NCI-H2196 (cell line): ENCODE data around the gene KAT6B.
"Not testable (repeated sequence)": the region's sequence is repeated elsewhere in the genome, so short reads cannot be mapped to it uniquely, and the experiment has no call there.

Experiments
- DNase-seq: peaks from one replicate; lab custom pipeline; 2025; ENCODE audit not compliant: unreplicated experiment; lab: John Stamatoyannopoulos, UW

KAT6B gene

GRCh38 chr10:74916283-74916682 is 89.9 kb downstream of the KAT6B start:
- DNase-seq: no peak

- DNase-seq: no peak
Measured at GRCh38 chr10:74917481-74918077, 91.2 kb downstream of the KAT6B start.

- no peak for DNase-seq
Measured at GRCh38 chr10:74919671-74920070, 93.3 kb downstream of the KAT6B start.

GRCh38 chr10:74921070-74921469 is 94.7 kb downstream of the KAT6B start:
- not testable (repeated sequence) for DNase-seq

GRCh38 chr10:74921744-74922143 is 95.3 kb downstream of the KAT6B start:
- DNase-seq: no peak

- DNase-seq: no peak
Measured at GRCh38 chr10:74922921-74923320, 96.5 kb downstream of the KAT6B start.

GRCh38 chr10:74923556-74923955 is 97.2 kb downstream of the KAT6B start:
- DNase-seq: no peak

- no peak for DNase-seq
Measured at GRCh38 chr10:74924251-74924963, 98.0 kb downstream of the KAT6B start.

GRCh38 chr10:74925291-74925690 is 98.9 kb downstream of the KAT6B start:
- no peak for DNase-seq

- DNase-seq: no peak
Measured at GRCh38 chr10:74925708-74926107, 99.3 kb downstream of the KAT6B start.

GRCh38 chr10:74926791-74927585 is 100.6 kb downstream of the KAT6B start:
- no peak for DNase-seq

- no peak for DNase-seq
Measured at GRCh38 chr10:74927701-74928100, 101.3 kb downstream of the KAT6B start.

- DNase-seq: no peak
Measured at GRCh38 chr10:74928742-74929191, 102.4 kb downstream of the KAT6B start.

- no peak for DNase-seq
Measured at GRCh38 chr10:74929197-74929596, 102.8 kb downstream of the KAT6B start.

- DNase-seq: no peak
Measured at GRCh38 chr10:74930965-74931364, 104.6 kb downstream of the KAT6B start.

- DNase-seq: peak; percentile 78
Measured at GRCh38 chr10:74932648-74933047, 106.2 kb downstream of the KAT6B start.

- no peak for DNase-seq
Measured at GRCh38 chr10:74934100-74934812, 107.9 kb downstream of the KAT6B start.

- DNase-seq: no peak
Measured at GRCh38 chr10:74936577-74937265, 110.3 kb downstream of the KAT6B start.

GRCh38 chr10:74937266-74937856 is 111.0 kb downstream of the KAT6B start:
- no peak for DNase-seq

GRCh38 chr10:74944205-74944604 is 117.8 kb downstream of the KAT6B start:
- no peak for DNase-seq
